ENCODE results near the gene DDX5.

- TF ChIP-seq TAF1 (CRISPR knock-in tag; IDR thresholded peaks at IDR 0.05) (no peak), ZKSCAN1 (IDR thresholded peaks at IDR 0.05; ENCODE audit: low read length) (no peak), CBX2 (IDR thresholded peaks at IDR 0.05; ENCODE audit: low read depth, low read length) (no peak), CBX2 (CRISPR knock-in tag; IDR thresholded peaks at IDR 0.05; ENCODE audit: low read depth) (no peak), POLR2AphosphoS2 (IDR thresholded peaks at IDR 0.05; ENCODE audit: low read depth, low read length) (no peak), POLR2A (IDR thresholded peaks at IDR 0.05; ENCODE audit: insufficient read depth in 1 of 2, low read depth in 2 of 2, low read length in 2 of 2) (no peak), BRCA1 (CRISPR knock-in tag; IDR thresholded peaks at IDR 0.05) (no peak), CREB1 (IDR thresholded peaks at IDR 0.05) (no peak), CREB1 (CRISPR knock-in tag; IDR thresholded peaks at IDR 0.05) (no peak), ZNF704 (CRISPR knock-in tag; IDR thresholded peaks at IDR 0.05; ENCODE audit: borderline replicate concordance) (no peak), KDM4B (CRISPR knock-in tag; IDR thresholded peaks at IDR 0.05) (no peak), CEBPB (IDR thresholded peaks at IDR 0.05; ENCODE audit: borderline replicate concordance, low read depth, low read length) (peak; percentile 56; the same call in 1 of the 2 replicates), ZNF296 (CRISPR knock-in tag; conservative IDR thresholded peaks at IDR 0.05) (no peak), JUN (CRISPR knock-in tag; IDR thresholded peaks at IDR 0.05) (no peak), RBFOX2 (IDR thresholded peaks at IDR 0.05; ENCODE audit: low read depth, low read length) (no peak)
These were observed 12.0 kb downstream of the DDX5 start for GRCh38 chr17:64494121-64494520.

Data from HepG2 (cell line).